ENCODE results near the gene ZDHHC11.
"Not testable (repeated sequence)": the region's sequence is repeated elsewhere in the genome, so short reads cannot be mapped to it uniquely, and the experiment has no call there.

DNA sequence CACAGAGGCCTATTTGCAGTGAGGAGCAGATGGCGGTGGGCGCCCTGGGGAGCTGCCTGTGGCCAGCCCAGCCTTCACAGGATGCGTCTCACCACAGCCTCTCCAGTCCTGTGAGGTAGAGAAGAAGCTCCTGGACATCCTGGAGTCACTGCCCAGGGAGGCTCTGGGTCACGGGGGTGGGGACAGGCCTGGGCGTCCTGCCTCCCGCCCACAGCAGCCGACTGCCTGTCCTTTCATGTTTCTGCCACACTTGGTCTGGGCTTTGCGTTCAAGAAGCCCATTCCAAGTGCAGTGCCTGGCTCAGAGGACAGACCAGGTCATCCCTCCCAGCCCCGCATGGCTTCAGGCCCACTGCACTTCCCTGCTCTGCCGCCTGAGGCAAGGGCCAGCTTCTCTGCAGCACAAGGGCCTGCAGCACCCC, 12.3 kb downstream of the ZDHHC11 start:
- TF ChIP-seq EZH2 (IDR thresholded peaks at IDR 0.05; ENCODE audit: low read length); CTCF (optimal IDR thresholded peaks at IDR 0.05 in 1 of 3, IDR thresholded peaks at IDR 0.05 in 1 of 3, conservative IDR thresholded peaks at IDR 0.05 in 1 of 3; ENCODE audit: extremely low read depth in 1 of 3, insufficient read depth in 2 of 3, low read length in 3 of 3): not testable (repeated sequence)

All from keratinocyte (primary cell).